ENCODE data around the gene KCND2. TPM values are rescaled to one million over a fixed set of nuclear protein-coding genes. Genes with fewer than 3 reads are reported as not detected.

The KCND2 gene
- total RNA-seq, 1 donor: 17.3 TPM

DNA sequence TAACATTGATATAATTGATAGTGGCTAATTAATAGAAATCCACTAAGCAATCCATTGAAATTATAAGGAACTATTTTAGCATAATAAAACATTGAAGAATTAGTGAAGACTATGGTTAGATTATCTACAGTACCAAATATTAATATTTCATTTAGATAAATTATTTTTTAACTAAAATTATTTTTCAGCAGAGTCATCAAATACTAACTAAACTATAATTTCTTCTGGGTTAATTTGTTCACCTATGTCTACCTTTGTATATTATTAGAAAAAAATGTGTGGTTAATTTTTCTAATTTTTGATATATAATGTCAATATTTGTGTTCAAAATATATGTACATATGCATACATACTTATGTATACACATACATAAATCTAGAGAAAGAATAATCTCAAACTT lies 140.2 kb downstream of the KCND2 start:
- DNase-seq (ENCODE audit: low read depth): no peak
- TF ChIP-seq, protein P1, sequence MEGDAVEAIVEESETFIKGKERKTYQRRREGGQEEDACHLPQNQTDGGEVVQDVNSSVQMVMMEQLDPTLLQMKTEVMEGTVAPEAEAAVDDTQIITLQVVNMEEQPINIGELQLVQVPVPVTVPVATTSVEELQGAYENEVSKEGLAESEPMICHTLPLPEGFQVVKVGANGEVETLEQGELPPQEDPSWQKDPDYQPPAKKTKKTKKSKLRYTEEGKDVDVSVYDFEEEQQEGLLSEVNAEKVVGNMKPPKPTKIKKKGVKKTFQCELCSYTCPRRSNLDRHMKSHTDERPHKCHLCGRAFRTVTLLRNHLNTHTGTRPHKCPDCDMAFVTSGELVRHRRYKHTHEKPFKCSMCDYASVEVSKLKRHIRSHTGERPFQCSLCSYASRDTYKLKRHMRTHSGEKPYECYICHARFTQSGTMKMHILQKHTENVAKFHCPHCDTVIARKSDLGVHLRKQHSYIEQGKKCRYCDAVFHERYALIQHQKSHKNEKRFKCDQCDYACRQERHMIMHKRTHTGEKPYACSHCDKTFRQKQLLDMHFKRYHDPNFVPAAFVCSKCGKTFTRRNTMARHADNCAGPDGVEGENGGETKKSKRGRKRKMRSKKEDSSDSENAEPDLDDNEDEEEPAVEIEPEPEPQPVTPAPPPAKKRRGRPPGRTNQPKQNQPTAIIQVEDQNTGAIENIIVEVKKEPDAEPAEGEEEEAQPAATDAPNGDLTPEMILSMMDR (IDR thresholded peaks at IDR 0.05; ENCODE audit: insufficient read depth, low read depth, low read length): no peak
- no peak overlapping the region for H3K4me3 ChIP-seq (ENCODE audit: low read depth, low read length)

GRCh38 chr7:120417244-120417979 lies 144.4 kb downstream of the KCND2 start:
- DNase-seq (ENCODE audit: low read depth): peak; percentile 2
- TF ChIP-seq, protein P1 (IDR thresholded peaks at IDR 0.05; ENCODE audit: insufficient read depth, low read depth, low read length): no peak
- no peak overlapping the region for H3K4me3 ChIP-seq (ENCODE audit: low read depth, low read length)

GRCh38 chr7:120421151-120421651 lies 148.2 kb downstream of the KCND2 start:
- TF ChIP-seq, protein P1 (IDR thresholded peaks at IDR 0.05; ENCODE audit: insufficient read depth, low read depth, low read length): no peak
- DNase-seq (ENCODE audit: low read depth): no peak
- H3K4me3 ChIP-seq (ENCODE audit: low read depth, low read length): no peak overlapping the region

DNA sequence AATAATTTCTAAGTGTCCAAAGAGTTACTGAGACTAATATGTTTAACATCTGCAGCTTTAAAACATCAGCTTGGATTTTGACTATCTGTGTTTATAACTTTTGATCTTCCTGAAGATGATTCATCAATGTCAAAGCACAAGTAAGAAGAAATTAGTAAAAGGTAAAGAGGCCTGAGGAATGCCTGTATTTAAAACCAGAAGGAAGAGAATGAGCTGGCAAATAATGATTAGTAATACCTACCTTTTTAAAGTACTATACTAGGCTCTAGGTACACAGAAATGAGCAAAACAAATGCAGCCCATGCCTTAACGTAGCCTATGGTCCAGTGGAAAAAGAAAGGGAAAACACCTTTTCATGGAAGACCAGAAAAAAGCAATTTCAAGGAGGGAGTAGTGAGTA lies 158.0 kb downstream of the KCND2 start:
- no peak for DNase-seq (ENCODE audit: low read depth)
- H3K4me3 ChIP-seq (ENCODE audit: low read depth, low read length): no peak overlapping the region
- TF ChIP-seq, protein P1 (IDR thresholded peaks at IDR 0.05; ENCODE audit: insufficient read depth, low read depth, low read length): no peak

DNA sequence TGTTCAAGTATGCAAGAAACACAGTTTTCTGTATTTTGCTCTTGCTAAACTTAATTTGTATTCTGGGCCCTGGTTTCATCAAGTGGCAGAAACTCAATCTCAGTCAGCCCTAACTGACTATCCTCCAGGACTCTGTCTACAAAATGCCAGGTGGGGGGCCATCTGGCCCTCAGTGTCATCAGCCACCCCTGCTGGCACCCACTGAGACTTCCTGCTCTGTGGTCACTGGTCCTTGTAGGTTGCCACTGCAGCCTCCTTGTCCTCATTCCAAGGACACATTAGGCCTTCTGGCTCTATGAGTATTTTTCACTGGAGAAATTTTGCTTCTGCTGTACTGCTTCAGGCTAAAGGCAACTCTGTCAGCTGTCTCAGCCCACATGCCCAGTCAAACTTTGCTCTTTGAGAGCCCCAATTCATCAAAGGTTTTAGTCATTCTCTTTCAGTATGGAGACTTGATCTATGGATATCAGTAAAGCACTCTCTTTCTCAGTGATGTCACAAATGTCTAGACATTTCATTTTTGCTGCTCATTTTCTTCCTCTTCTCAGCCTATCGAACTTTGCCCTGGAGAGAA lies 163.6 kb downstream of the KCND2 start:
- DNase-seq (ENCODE audit: low read depth): no peak
- H3K4me3 ChIP-seq (ENCODE audit: low read depth, low read length): no peak overlapping the region
- TF ChIP-seq, protein P1 (IDR thresholded peaks at IDR 0.05; ENCODE audit: insufficient read depth, low read depth, low read length): no peak

DNA sequence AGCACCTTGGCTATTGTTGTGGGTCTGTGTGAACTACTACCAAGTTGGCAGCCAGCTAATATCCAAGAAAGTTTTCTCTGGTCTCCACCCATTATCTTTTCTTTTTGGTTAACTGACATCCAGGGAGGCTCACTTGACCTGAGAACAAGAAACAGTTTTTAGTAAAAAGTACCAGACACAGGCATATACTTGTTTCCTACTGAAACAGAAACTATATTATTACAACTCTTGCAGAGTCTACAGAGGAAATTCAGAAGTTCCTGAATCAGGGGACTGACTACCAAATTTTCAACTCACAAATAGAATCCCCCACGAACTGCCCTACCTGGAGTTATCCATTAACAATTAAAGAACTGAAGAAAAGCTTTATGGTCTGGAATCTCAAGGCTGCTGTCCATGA lies 168.9 kb downstream of the KCND2 start:
- H3K4me3 ChIP-seq (ENCODE audit: low read depth, low read length): no peak overlapping the region
- TF ChIP-seq, protein P1 (IDR thresholded peaks at IDR 0.05; ENCODE audit: insufficient read depth, low read depth, low read length): no peak
- no peak for DNase-seq (ENCODE audit: low read depth)

All from fibroblast of villous mesenchyme (primary cell).